ENCODE results near the gene PRKAR1B.

Gene PRKAR1B

DNA sequence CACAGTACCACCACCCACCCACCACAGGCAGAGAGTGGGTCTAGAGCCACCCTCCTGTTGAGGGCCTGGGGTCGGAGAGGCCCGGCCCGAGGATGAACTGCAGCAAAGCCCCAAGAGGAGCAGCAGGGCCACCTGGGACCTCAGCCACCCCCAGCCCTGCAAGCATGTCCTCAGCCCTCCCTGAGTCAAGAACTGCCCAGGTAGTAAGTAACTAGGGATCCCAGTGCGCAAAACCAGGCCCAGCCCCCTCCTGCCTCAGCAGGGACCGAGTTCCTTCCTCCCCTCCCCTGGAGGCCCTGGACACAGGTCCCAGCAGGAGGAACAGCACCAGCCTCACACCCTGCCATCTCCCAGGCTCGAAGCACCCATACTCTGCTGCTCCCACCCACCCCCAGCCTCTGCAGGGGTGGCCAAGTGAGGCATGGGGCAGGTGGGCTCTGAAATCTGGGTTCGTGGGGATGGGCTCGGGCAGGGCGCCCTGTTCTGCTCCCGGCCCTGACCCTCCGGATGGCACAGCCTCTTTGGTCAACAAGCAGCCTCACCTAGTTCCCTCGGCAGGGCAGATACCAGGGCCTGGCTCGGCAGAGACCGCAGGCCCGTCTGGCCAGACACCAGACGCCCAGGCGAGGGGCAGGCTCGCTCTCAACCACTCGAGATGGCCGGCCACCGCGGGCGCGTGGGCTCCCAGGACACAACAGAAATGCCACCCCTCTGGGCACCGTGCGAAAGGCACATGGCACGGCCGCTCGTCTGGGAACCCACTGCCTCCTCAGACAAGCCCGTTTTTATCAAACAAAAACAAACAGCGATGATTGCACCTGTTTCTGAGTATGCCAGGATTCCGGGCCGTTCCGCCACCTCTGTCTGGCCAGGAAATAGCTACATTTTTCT lies 222.6 kb downstream of the PRKAR1B start:
- no peak for DNase-seq

GRCh38 chr7:503575-504111 lies 223.4 kb downstream of the PRKAR1B start:
- DNase-seq: no peak

GRCh38 chr7:502296-502695 lies 224.8 kb downstream of the PRKAR1B start:
- no peak for DNase-seq

- DNase-seq: no peak
Observed at GRCh38 chr7:501526-501925, 225.6 kb downstream of the PRKAR1B start.

- DNase-seq: no peak
Observed at GRCh38 chr7:500521-501420, 226.3 kb downstream of the PRKAR1B start.

- DNase-seq: no peak
Observed at GRCh38 chr7:499853-500485, 227.1 kb downstream of the PRKAR1B start.

All from NCI-H187 (cell line).